CD4-positive, alpha-beta T cell treated with Interferon alpha-2 for 1 hour (primary cell): Measurements from ENCODE around the gene ZNF410.
A peak's percentile ranks its signal among the peaks of the same experiment; 100 is the strongest.
"Not testable (repeated sequence)": the region's sequence is repeated elsewhere in the genome, so short reads cannot be mapped to it uniquely, and the experiment has no call there.

Experiments
- DNase-seq, 2 donors: peaks; one replicate each; pipeline ENCODE4 v3.0.0-alpha.2; 2020 to 2022

ZNF410 gene

DNA sequence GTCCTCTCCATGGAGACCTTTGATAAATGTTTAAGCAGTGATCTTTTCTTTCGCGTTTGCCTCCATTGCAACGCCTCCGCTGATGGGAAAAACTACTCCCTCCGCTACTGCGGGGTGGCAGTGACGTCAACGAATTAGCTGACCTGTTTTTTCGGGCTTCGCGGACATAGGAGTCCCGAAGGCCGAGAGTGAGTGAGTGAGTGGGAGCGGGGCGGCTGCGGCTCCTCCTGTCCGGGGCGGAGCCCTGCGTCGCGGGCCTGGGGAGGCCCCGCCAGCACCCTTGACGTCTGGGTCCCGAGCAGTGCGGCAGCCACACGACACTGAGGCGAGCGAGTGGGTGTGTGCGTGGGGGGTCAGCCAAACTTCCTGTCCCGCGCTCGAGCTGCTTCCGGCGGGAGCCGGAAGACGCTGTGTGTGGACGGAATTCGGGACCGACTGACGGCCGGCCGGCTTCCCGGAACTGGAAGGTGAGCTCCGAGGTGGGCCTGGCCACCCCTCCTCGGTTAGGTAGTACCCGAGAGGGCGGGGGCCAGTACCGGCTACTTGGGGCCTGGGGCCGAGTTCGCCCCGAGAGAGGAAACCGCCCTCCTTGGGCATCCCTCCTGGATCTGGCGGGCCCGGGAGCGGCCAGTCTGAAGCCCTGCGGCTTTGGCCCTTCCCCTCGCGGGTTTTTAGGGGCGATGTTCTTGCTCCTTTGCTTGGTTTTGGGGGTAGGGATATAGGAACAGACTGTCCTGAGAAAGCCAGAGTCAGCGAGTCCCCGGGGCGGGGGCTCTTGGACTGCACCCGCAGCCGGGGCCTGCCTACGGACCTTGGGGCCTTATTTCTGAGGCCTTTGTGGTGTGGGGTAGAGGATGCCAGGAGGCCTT, at the start of gene ZNF410:
ZNF410 (plus strand) TSS at position 411 of the 869 bp plus-strand sequence. CDS start 5,317 bp downstream, outside the sequence.
- DNase-seq: peak; percentile 92 to 94

DNA sequence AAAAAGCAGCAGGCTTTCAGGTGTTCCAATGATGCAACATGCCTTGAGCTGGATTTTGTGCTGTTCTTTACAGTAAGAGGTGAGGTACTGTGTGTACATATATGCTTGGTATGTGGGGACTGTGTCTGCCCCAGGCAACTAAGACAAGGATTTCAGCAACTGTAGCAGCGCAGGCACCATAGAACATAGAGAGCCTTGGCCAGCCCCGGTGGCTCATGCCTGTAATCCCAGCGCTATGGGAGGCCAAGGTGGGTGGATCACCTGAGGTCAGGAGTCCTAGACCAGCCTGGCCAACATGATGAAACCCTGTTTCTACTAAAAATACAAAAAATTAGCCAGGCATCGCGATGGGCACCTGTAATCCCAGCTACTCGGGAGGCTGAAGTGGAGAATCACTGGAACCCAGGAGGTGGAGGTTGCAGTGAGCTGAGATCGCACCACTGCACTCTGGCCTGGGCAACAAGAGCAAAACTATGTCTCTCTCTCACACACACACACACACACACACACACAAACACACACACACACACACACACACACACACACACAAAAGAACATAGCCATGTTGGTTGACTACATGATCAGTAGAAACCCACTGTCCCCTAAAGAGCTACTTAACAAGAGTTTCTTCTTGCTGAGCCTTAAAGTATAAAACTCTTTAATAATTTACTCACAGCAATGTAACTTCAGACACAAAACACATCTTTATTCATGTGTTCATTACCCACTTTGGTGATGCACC, 48.2 kb upstream of the ZNF410 start:
- not testable (repeated sequence) for DNase-seq

GRCh38 chr14:73842201-73842600, 44.5 kb upstream of the ZNF410 start:
- no peak for DNase-seq

GRCh38 chr14:73842851-73843250, 43.8 kb upstream of the ZNF410 start:
- no peak for DNase-seq

GRCh38 chr14:73843296-73843695, 43.4 kb upstream of the ZNF410 start:
- no peak for DNase-seq

DNA sequence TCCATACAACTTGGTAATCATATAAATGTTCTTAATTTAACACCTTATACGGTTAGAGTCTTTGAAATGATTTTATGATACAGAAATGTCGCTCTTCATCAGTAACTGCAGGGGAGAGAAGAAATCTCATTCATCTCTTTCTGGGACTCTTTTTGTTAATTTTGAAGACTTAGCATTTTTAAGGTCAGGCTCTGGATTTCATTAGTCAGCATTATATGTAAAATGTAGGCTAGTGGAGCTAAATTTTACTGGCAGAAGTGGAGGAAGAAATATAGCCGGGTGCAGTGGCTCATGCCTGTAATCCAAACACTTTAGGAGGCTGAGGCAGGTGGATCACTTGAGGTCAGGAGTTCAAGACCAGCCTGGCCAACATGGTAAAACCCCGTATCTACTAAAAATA, 39.7 kb upstream of the ZNF410 start:
- no peak for DNase-seq

GRCh38 chr14:73851000-73851399, 35.7 kb upstream of the ZNF410 start:
- no peak for DNase-seq

- DNase-seq: peak; percentile 95
These were observed 34.9 kb upstream of the ZNF410 start, which contains the start of gene PTGR2 for GRCh38 chr14:73851567-73852382. PTGR2 (plus strand) TSS chr14:73851831; CDS start chr14:73858863, 7,032 bp downstream.

DNA sequence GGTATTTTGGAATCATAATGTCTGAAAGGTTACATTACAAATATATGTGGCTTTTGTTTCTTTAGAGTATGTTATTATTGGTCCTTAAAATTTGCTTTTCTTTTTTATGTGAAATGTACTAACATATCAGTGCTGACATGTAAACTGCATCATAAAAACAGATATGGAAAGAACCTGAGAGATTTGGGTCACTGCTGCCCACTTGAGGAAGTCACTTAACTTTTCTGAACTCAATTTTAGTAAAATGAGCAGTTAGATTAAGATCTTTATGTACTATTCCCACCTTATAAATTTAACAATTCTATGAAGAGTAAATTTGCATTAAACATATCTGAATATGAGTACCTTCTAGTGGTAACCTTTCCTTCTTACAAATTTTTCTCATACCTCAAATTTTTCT, 27.5 kb upstream of the ZNF410 start:
- no peak for DNase-seq

DNA sequence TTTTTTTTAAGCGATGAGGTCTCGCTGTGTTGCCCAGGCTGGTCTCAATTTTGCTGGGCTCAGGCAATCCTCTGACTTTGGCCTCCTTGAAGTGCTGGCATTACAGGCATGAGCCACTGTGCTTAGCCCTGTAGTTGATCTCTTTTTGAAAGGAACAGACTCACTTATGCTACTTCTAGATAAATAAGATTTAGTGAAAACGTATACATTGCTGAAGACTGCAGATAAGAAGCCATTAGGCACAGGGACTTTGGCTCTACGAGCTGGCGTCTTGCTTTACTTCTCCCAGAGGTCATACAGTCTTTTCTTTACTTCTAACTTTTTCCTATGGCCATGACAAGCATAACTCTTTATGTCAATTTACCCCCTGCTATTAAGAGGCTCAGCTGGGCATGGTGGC, 25.6 kb upstream of the ZNF410 start:
- DNase-seq: no peak

GRCh38 chr14:73862480-73862879, 24.2 kb upstream of the ZNF410 start:
- no peak for DNase-seq

DNA sequence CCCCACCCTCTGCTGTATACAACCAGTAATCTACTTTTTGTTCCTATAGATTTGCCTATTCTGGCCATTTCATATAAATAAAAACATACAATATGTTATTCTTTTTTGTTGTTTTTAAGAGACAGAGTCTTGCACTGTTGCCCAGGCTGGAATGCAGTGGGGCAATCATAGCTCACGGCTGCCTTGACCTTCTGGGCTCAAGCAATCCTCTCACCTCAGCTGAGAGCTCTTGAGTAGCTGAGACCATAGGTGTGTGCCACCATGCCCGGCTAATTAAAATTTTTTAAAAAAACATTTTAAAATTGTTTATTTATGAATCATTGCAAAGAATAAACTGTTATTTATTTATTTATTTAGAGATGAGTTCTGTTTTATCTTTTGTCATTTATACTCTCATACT, 23.4 kb upstream of the ZNF410 start:
- DNase-seq: no peak

DNA sequence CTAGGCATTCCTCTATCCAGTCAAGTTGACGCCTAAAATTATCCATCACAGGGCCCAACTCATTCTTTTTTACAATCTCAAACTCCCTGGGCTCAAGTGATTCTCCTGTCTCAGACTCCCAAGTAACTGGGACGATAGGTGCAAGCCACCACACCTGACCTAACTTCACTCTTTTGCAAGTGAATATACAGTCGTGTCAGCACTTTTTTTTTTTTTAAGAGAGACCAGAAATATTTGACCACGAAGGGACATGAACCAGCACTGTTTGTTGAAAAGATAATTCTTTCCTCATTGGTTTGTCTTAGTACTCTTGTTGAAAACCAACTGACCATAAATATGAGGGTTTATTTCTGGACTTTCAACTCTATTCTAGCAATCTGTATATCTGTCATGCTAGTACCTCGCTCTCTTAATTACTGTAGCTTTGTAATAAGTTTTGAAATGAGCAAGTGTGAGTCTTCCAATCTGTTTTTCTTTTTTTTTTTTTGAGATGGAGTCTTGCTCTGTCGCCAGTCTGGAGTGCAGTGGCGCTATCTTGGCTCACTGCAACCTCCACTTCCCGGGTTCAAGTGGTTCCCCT, 21.0 kb upstream of the ZNF410 start:
- DNase-seq: no peak

DNA sequence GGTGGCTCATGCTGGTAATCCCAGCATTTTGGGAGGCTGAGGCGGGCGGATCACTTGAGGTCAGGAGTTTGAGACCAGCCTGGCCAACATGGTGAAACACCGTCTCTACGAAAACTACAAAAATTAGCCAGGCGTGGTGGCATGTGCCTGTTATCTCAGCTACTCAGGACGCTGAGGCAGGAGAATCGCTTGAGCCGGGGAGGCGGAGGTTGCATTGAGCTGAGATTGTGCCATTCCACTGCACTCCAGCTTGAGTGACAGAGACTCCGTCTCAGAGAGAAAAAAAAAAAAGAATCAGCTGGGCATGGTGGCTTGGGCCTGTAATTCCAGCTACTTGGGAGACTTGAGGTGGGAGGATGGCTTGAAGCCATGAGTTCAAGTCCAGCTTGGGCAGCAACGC, 16.9 kb upstream of the ZNF410 start:
- DNase-seq: not testable (repeated sequence)

DNA sequence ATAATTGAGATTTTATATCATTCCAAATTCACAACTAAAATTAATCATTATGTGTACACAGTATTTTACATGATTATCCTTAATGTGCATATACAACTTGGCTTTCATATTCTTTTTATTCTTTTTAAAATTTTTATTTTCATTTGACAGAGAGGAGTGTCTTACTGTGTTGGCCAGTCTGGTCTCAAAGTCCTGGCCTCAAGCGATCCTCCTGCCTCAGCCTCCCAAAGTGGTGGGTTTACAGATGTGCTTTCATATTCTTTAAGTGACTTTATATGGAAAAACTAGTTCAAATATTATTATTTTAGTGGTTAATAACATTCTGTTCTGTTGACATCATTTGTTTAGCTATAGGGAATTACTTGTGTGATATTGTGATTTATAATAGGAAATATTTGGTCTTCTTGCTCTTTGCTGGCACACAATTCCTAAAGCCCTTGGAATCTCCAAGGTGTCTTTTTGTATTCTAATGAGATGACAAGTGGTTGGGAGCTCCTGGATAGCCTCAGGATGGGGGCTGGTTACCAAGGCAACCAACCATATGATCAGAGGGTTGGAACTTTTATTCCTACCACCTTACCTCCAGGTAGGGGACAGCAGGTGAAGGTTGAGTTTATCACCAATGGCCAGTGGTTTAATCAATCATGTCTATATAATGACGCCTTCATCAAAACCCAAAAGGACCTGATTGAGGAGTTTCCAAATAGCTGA, 16.0 kb upstream of the ZNF410 start:
- DNase-seq: no peak

DNA sequence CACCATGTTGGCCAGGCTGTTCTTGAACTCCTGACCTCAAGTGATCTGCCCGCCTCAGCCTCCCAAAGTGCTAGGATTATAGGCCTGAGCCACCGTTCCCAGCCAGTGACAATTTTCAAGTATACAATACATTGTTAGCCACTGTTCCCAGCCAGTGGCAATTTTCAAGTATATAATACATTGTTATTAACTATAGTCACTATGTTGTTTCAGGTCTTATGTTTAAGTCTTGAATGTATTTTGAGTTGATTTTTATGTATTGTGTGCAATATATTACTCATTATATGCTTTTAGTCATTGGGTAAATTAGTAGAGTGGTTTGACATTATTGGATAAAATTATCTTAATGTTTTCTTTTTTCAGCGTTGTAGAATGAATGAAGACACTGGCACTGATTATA, 13.0 kb upstream of the ZNF410 start:
- no peak for DNase-seq

DNA sequence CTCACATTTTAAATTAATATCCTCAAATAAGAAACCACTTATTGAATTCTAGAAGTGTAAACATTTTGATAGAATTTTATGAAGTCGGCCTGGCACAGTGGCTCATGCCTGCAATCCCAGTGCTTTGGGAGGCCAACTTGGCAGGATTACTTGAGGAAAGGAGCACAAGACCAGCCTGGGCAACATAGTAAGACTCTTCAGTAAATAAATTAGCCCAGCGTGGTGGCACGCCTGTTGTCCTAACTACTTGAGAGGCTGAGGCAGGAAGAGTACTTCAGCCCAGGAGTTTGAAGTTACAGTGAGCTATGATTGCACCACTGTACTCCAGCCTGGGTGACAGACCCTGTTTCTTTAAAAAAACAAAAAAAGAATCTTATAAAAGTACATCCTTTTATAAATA, 8.9 kb upstream of the ZNF410 start:
- DNase-seq: no peak

DNA sequence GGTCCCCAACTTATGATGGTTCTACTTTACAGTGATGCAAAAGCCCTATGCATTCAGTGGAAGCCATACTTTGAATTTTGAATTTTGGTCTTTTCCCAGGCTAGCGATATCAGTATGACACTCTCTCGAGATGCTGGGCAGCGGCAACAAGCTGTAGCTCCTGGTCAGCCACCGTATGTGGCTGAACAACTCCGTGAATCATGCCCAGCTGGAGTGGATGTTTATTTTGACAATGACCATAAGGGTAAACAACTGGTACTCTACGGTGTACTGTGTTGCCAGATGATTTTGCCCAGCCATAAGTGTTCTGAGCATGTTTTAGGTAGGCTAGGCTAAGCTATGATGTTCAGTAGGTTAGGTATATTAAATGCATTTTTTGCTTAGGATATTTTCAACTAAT, 8.2 kb upstream of the ZNF410 start:
- DNase-seq: no peak

- DNase-seq: no peak
These were observed 7.6 kb upstream of the ZNF410 start for GRCh38 chr14:73879027-73879426.

- DNase-seq: no peak
These were observed 2.0 kb upstream of the ZNF410 start for GRCh38 chr14:73884438-73885190.

- DNase-seq: no peak
These were observed 608 bp downstream of the ZNF410 start for GRCh38 chr14:73887318-73887616.
